GM12878 (cell line): ENCODE data around the gene DPPA4. TPM values are rescaled to one million over a fixed set of nuclear protein-coding genes. Genes with fewer than 3 reads are reported as not detected.

Experiments used
- ATAC-seq: fragments of 200-7000 bp; cut with Tn5 transposase; 3 replicates; pipeline ENCODE4 v1.9.1; 2020; ENCODE audit warnings: mild to moderate bottlenecking, moderate library complexity
- BruUV-seq: library from RNA; stranded (reverse); fragments of 400-500 nt; replicated peaks from 2 replicates; lab custom pipeline; 2021; lab: Mats Ljungman, UMichigan
- CTCF ChIA-PET: fragments of 300-600 bp; sonication (Branson Sonifier 250); formaldehyde crosslinking; extraction: SDS; loops from one replicate; lab custom pipeline; 2021; ENCODE audit warnings: inconsistent platforms; lab: Yijun Ruan, JAX
- POLR2A ChIA-PET: fragments of 350-600 bp; formaldehyde crosslinking; extraction: SDS; loops from one replicate; lab custom pipeline; 2021; ENCODE audit warnings: inconsistent platforms; lab: Charles Lee
- RAD21 ChIA-PET: fragments of 300-600 bp; sonication (Branson Sonifier 250); formaldehyde crosslinking; loops from one replicate; lab custom pipeline; 2023; ENCODE audit warnings: antibody characterized with exemption; ENCODE audit not compliant: unreplicated experiment; lab: Charles Lee
- SMC1A ChIA-PET: fragments of 300-600 bp; sonication (Branson Sonifier 250); formaldehyde crosslinking; loops from one replicate; lab custom pipeline; 2023; ENCODE audit not compliant: unreplicated experiment, uncharacterized antibody; lab: Charles Lee
- DNase-seq: peaks from one replicate; pipeline ENCODE4 v3.0.0-alpha.2; 2011; ENCODE audit warnings: low read depth, low spot score
- FAIRE-seq: peaks from 3 replicates; lab custom pipeline; 2011; peaks lifted over from hg19 to GRCh38; lab: Jason Lieb, UNC
- H2AFZ ChIP-seq: 2 replicates; pipeline ENCODE4 v1.6.0; 2011; ENCODE audit warnings: low read depth, low read length, control low read depth; ENCODE audit not compliant: control insufficient read depth
- H3K27ac ChIP-seq: 2 replicates; pipeline ENCODE4 v1.5.1; 2011; ENCODE audit warnings: control low read depth; ENCODE audit not compliant: control insufficient read depth, insufficient read depth
- H3K27me3 ChIP-seq, 2 experiments: replicated peaks in 1 of 2; 2 replicates each; pipeline versions ENCODE4 v1.6.0 to v1.6.1; 2011; ENCODE audit warnings: low read length in 1 of 2; ENCODE audit not compliant: control insufficient read depth in 2 of 2, insufficient read depth in 2 of 2
- H3K36me3 ChIP-seq, 2 experiments: 2 replicates each; pipeline ENCODE4 v1.5.1; 2011; ENCODE audit warnings: low read length in 1 of 2; ENCODE audit not compliant: control insufficient read depth in 2 of 2, insufficient read depth in 2 of 2
- H3K4me1 ChIP-seq: 2 replicates; pipeline ENCODE4 v1.6.1; 2011; ENCODE audit warnings: mild to moderate bottlenecking, low read length, moderate library complexity, mixed read lengths; ENCODE audit not compliant: control insufficient read depth, insufficient read depth
- H3K4me2 ChIP-seq: 2 replicates; pipeline ENCODE4 v1.6.0; 2011; ENCODE audit warnings: control low read depth; ENCODE audit not compliant: control insufficient read depth, insufficient read depth
- H3K4me3 ChIP-seq: fragments of 200-600 bp; sonication (generic); 2 replicates; pipeline ENCODE4 v1.5.1; 2016
- H3K79me2 ChIP-seq: 2 replicates; pipeline ENCODE4 v1.6.0; 2011; ENCODE audit warnings: low read length; ENCODE audit not compliant: control insufficient read depth, insufficient read depth
- H3K9ac ChIP-seq: 2 replicates; pipeline ENCODE4 v1.8.0; 2011; ENCODE audit warnings: low read length, control low read depth, mixed read lengths; ENCODE audit not compliant: control insufficient read depth, insufficient read depth
- H3K9me3 ChIP-seq: replicated peaks from 3 replicates; pipeline ENCODE4 v1.5.1; 2011; ENCODE audit warnings: mild to moderate bottlenecking, low read length; ENCODE audit not compliant: control insufficient read depth, insufficient read depth
- H4K20me1 ChIP-seq: 2 replicates; pipeline ENCODE4 v1.6.0; 2011; ENCODE audit not compliant: control insufficient read depth, insufficient read depth
- BHLHE40 ChIP-seq, 2 experiments: fragments of 450-650 bp in 1 of 2; IDR thresholded peaks; 2 replicates each; pipeline ENCODE4 v1.6.1; 2011 to 2017; ENCODE audit warnings: low read depth in 2 of 2, borderline replicate concordance in 1 of 2, improper control_type of control experiment in 1 of 2, low read length in 1 of 2, mild to moderate bottlenecking in 1 of 2
- CBX5 ChIP-seq: sonication (generic); IDR thresholded peaks from 2 replicates; pipeline ENCODE4 v1.6.1; 2016; ENCODE audit warnings: low read depth, moderate library complexity, mild to moderate bottlenecking, inconsistent platforms
- ESRRA ChIP-seq: IDR thresholded peaks from 2 replicates; pipeline ENCODE4 v1.6.1; 2012; ENCODE audit warnings: mild to moderate bottlenecking, low read length, improper control_type of control experiment
- FOS ChIP-seq: IDR thresholded peaks from 3 replicates; pipeline ENCODE4 v1.6.1; 2011; ENCODE audit warnings: borderline replicate concordance; ENCODE audit not compliant: insufficient read length; ENCODE audit errors: extremely low read depth
- JUND ChIP-seq: IDR thresholded peaks from 2 replicates; pipeline ENCODE4 v1.6.1; 2012; ENCODE audit warnings: low read depth, mild to moderate bottlenecking, low read length, improper control_type of control experiment, moderate library complexity
- MYB ChIP-seq: fragments of 150-350 bp; IDR thresholded peaks from 2 replicates; pipeline ENCODE4 v1.6.1; 2014; ENCODE audit warnings: mild to moderate bottlenecking, low read depth, low read length, borderline replicate concordance
- NFYA ChIP-seq: IDR thresholded peaks from 2 replicates; pipeline ENCODE4 v1.6.1; 2011; ENCODE audit warnings: low read depth, mild to moderate bottlenecking, low read length, improper control_type of control experiment, borderline replicate concordance
- RAD21 ChIP-seq: IDR thresholded peaks from 2 replicates; pipeline ENCODE4 v1.6.1; 2011; ENCODE audit warnings: mild to moderate bottlenecking, low read depth, low read length, moderate library complexity; ENCODE audit not compliant: insufficient read depth
- RFX5 ChIP-seq: IDR thresholded peaks from 2 replicates; pipeline ENCODE4 v1.6.1; 2011; ENCODE audit warnings: low read depth, low read length, improper control_type of control experiment
- SMAD1 ChIP-seq: fragments of 450-650 bp; IDR thresholded peaks from 2 replicates; pipeline ENCODE4 v1.6.1; 2018; ENCODE audit warnings: mild to moderate bottlenecking, low read depth; ENCODE audit not compliant: partially characterized antibody
- SMARCA5 ChIP-seq: fragments of 450-650 bp; IDR thresholded peaks from 2 replicates; pipeline ENCODE4 v1.6.1; 2017; ENCODE audit warnings: mild to moderate bottlenecking
- SMC3 ChIP-seq: IDR thresholded peaks from 2 replicates; pipeline ENCODE4 v1.6.1; 2011; ENCODE audit warnings: low read length, improper control_type of control experiment, borderline replicate concordance
- SPI1 ChIP-seq: IDR thresholded peaks from 2 replicates; pipeline ENCODE4 v1.6.1; 2011; ENCODE audit warnings: low read depth, mild to moderate bottlenecking, low read length, moderate library complexity, borderline replicate concordance; ENCODE audit not compliant: insufficient read depth
- TCF7 ChIP-seq: IDR thresholded peaks from 2 replicates; pipeline ENCODE4 v1.6.1; 2014; ENCODE audit warnings: antibody characterized with exemption, borderline replicate concordance
- YY1 ChIP-seq: IDR thresholded peaks from 2 replicates; pipeline ENCODE4 v1.6.1; 2011; ENCODE audit warnings: low read depth, mild to moderate bottlenecking, low read length
- WGBS: methylation state at CpG from one replicate; pipeline ENCODE4 v1.1.6; 2016; ENCODE audit warnings: low lambda C conversion rate; ENCODE audit not compliant: insufficient replicate concordance, insufficient coverage; ENCODE audit errors: missing lambda C conversion rate; 5-methylcytosine and 5-hydroxymethylcytosine counted together
- in situ Hi-C: fragments of 300-500 bp; cut with MboI; formaldehyde crosslinking; loops from 9 replicates; pipeline ENCODE4 v1.14.3; 2018; ENCODE audit warnings: mixed read lengths
- intact Hi-C: fragments of 100-400 bp; cut with micrococcal nuclease; formaldehyde crosslinking; loops from one replicate; pipeline ENCODE4 v1.14.2; 2022; ENCODE audit not compliant: unreplicated experiment
- polyA plus RNA-seq, 11 experiments: library from polyadenylated mRNA; depleted of rRNA in 4 of 11; unstranded in 6 of 11; stranded (reverse) in 5 of 11; fragments of >200 nt; fragmentation: Nextera tagmentation in 4 of 11; fragmentation: Illumina TruSeq in 1 of 11; extraction: Ambion mirVana in 4 of 11; extraction: Trizol in 1 of 11; gene quantifications; 1 replicate in 1 of 11; 2 replicates in 10 of 11; pipeline versions ENCODE4 v1.2.1 to v1.2.3, GENCODE V29; 2011 to 2016; ENCODE audit warnings: inconsistent platforms in 2 of 11, missing spikeins in 2 of 11, low read depth in 1 of 11
- total RNA-seq, 4 experiments: library from RNA; depleted of rRNA in 3 of 4; stranded (reverse); fragments of >200 nt in 3 of 4; fragmentation: Illumina TruSeq in 1 of 4; extraction: Trizol in 1 of 4; gene quantifications; 2 replicates each; pipeline versions ENCODE4 v1.2.1 to v1.2.3, GENCODE V29; 2013 to 2021
- TF ChIP-seq, protein P1 (sequence below): IDR thresholded peaks from 2 replicates; pipeline ENCODE4 v1.6.1; 2011; ENCODE audit warnings: low read depth, mild to moderate bottlenecking, low read length, moderate library complexity, borderline replicate concordance; ENCODE audit errors: extremely low read depth
- TF ChIP-seq, protein P2 (sequence below): fragments of 450-650 bp; IDR thresholded peaks from 2 replicates; pipeline ENCODE4 v1.6.1; 2017; ENCODE audit warnings: mild to moderate bottlenecking

The DPPA4 gene
- total and polyA plus RNA-seq, 10 of the 15 experiments (the other 5 are each of a cell fraction or from before 2014, with no cell fraction given): 0.01 to 0.90 (median 0.44) TPM; not detected in 5

DNA sequence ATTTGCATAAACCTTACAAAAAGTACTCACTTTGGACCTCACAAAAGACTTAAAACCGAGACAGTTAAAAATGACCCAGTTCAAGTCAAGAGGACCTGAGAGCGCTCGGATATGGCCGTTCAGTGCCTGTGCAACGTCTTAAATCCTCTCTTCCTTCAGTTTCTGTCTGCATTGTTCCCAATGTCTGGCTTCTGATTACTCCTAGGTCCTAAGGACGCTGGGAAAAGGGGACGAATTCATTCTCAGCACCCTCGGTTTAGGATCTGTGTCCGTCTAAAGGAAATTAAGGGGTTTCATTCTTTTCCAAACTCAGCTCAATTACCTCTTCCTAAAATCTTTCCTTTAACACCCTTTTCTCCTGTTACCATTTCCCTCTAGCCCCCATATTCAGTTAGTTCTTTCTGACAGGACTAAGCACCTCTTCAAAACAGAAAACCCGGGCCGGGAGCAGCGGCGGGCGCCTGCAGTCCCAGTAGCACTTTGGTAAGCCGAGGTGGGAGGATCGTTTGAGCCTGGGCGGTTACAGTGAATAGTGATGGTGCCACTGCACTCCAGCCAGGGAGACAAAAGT is 970 bp downstream of the DPPA4 start:
- H3K4me3 ChIP-seq: no peak overlapping the region
- intact Hi-C loops: no loop called here
- no peak overlapping the region for H3K9ac ChIP-seq
- no peak overlapping the region for H2AFZ ChIP-seq
- ATAC-seq: no peak
- in situ Hi-C loops: no loop called here
- no TSS peak for BruUV-seq
- no peaks in the 10 kb centered on the region for H3K9me3 ChIP-seq
- TF ChIP-seq, protein P1, sequence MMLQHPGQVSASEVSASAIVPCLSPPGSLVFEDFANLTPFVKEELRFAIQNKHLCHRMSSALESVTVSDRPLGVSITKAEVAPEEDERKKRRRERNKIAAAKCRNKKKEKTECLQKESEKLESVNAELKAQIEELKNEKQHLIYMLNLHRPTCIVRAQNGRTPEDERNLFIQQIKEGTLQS: no peak
- no peaks in the 10 kb centered on the region for H3K79me2 ChIP-seq
- no peak overlapping the region for H3K4me2 ChIP-seq
- H3K36me3 ChIP-seq: no peaks in the 10 kb centered on the region
- SMC1A ChIA-PET: no interaction called here
- POLR2A ChIA-PET: no interaction called here
- no peak for FAIRE-seq
- 19% methylated on average over 17 of the region's 17 CpGs for WGBS
- no peak overlapping the region for H3K27ac ChIP-seq
- H3K27me3 ChIP-seq: no peaks in the 10 kb centered on the region
- RAD21 ChIA-PET: no interaction called here
- no peaks in the 10 kb centered on the region for H3K4me1 ChIP-seq
- no peak for DNase-seq
- H4K20me1 ChIP-seq: no peaks in the 10 kb centered on the region
- CTCF ChIA-PET: no interaction called here

DNA sequence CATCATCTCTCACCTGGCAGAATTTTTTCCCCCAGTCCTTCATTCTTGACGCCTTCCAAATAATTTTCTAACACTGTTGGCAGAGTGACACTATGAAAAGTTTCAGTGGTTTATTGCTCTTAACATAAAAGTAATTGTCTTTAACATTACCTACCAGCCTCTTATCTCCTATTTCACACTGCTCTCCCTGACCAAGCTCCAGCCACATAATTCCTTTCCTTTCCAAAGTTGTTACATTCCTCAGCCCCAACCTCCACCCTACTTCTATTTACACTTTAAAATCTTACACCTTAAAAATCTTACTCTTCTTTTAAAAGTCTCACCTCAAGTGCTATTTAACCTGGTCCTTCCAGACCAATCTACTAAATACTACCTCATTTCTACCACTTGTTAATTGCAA is 2.8 kb downstream of the DPPA4 start:
- H3K79me2 ChIP-seq: no peaks in the 10 kb centered on the region
- ChIA-PET RAD21 (no interaction called here), SMC1A (no interaction called here), POLR2A (no interaction called here), CTCF (no interaction called here)
- H3K4me1 ChIP-seq: no peaks in the 10 kb centered on the region
- no peak overlapping the region for H3K27ac ChIP-seq
- H3K4me3 ChIP-seq: no peak overlapping the region
- BruUV-seq: no TSS peak
- no peak for ATAC-seq
- FAIRE-seq: no peak
- H4K20me1 ChIP-seq: no peaks in the 10 kb centered on the region
- no peaks in the 10 kb centered on the region for H3K36me3 ChIP-seq
- intact Hi-C loops: no loop called here
- H3K27me3 ChIP-seq: no peaks in the 10 kb centered on the region
- no peak overlapping the region for H2AFZ ChIP-seq
- DNase-seq: no peak
- 33% methylated on average over 1 of the region's 1 CpG for WGBS
- in situ Hi-C loops: no loop called here
- H3K9me3 ChIP-seq: no peaks in the 10 kb centered on the region
- H3K9ac ChIP-seq: no peak overlapping the region
- no peak overlapping the region for H3K4me2 ChIP-seq
- TF ChIP-seq, protein P2, sequence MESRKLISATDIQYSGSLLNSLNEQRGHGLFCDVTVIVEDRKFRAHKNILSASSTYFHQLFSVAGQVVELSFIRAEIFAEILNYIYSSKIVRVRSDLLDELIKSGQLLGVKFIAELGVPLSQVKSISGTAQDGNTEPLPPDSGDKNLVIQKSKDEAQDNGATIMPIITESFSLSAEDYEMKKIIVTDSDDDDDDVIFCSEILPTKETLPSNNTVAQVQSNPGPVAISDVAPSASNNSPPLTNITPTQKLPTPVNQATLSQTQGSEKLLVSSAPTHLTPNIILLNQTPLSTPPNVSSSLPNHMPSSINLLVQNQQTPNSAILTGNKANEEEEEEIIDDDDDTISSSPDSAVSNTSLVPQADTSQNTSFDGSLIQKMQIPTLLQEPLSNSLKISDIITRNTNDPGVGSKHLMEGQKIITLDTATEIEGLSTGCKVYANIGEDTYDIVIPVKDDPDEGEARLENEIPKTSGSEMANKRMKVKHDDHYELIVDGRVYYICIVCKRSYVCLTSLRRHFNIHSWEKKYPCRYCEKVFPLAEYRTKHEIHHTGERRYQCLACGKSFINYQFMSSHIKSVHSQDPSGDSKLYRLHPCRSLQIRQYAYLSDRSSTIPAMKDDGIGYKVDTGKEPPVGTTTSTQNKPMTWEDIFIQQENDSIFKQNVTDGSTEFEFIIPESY: no peak
- TF ChIP-seq TCF7: no peak
- TF ChIP-seq JUND: no peak
- TF ChIP-seq FOS: no peak
- TF ChIP-seq SPI1: no peak
- TF ChIP-seq BHLHE40 (IDR thresholded peaks at IDR 0.05; ENCODE audit: borderline replicate concordance in 1 of 2, low read depth in 2 of 2, low read length in 1 of 2): no peak
- TF ChIP-seq YY1: no peak
- no peak for TF ChIP-seq SMAD1
- no peak for TF ChIP-seq SMC3
- TF ChIP-seq NFYA: no peak
- TF ChIP-seq RAD21: no peak
- TF ChIP-seq CBX5: no peak
- TF ChIP-seq SMARCA5: no peak
- TF ChIP-seq ESRRA: no peak
- no peak for TF ChIP-seq MYB
- TF ChIP-seq RFX5: no peak
